WI38 (cell line): ENCODE data around the gene BABAM2.

ENCODE experiments used
- H3K4me3 ChIP-seq: 2 replicates; pipeline ENCODE4 v1.5.1; 2011; ENCODE audit warnings: low read depth, mild to moderate bottlenecking, control low read depth, low read length
- CTCF ChIP-seq: IDR thresholded peaks from 2 replicates; pipeline ENCODE4 v1.5.1; 2012; ENCODE audit warnings: low read depth, mild to moderate bottlenecking, control low read depth, low read length

The BABAM2 gene

DNA sequence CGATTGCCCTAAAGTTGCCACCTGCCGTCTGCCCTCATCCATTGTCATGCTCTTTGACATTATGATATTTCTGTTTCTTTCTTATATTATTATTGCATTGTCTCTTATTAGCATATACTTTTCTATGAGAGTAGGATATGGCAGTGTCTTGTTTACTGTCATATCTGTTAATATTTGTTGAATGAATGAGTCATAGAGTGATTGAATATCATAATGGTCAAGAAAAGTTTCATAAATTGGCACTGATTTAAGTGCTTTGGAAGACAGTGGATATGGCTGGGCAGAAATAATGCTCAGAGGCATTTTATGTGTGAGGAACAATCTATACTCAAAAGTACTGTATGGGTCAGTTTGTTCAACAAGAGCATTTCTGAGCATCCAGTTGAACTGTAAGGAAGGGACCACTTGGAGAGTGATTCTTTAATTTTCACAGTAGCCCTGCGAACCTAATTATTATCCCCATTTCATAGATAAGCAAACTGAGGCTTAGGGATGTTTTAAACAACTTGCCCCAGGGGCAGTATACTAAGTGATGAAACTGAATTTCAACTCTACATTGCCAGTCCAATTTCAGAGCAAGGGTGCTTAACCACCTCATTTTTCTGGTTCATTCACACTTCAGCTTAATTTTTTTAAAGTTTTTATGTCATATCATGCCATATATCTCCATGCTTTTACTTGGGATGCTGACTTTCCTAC is 326.7 kb downstream of the BABAM2 start:
- H3K4me3 ChIP-seq: no peak overlapping the region

DNA sequence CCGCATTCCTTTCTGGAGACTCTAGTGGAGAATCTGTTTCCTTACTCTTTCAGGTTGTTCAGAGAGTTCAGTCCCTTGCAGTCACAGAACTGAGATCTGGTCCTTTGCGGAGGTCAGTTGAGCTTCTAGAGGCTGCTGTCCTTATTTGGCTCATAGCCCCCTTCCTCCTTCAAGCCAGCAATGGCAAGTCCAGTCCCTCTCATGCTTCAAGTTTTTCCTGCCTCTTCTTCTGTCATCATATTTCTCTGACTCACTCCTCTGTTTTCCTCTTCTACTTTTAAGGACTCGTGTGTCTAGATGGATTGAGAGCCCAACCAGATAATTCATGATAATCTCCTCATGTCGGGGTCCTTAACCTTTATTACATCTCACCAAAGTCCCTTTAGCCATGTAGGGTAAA is 328.6 kb downstream of the BABAM2 start:
- no peak for TF ChIP-seq CTCF
- H3K4me3 ChIP-seq: no peak overlapping the region

More for the DNA sequence above, 326.7 kb downstream of the BABAM2 start:
- TF ChIP-seq CTCF: no peak

DNA sequence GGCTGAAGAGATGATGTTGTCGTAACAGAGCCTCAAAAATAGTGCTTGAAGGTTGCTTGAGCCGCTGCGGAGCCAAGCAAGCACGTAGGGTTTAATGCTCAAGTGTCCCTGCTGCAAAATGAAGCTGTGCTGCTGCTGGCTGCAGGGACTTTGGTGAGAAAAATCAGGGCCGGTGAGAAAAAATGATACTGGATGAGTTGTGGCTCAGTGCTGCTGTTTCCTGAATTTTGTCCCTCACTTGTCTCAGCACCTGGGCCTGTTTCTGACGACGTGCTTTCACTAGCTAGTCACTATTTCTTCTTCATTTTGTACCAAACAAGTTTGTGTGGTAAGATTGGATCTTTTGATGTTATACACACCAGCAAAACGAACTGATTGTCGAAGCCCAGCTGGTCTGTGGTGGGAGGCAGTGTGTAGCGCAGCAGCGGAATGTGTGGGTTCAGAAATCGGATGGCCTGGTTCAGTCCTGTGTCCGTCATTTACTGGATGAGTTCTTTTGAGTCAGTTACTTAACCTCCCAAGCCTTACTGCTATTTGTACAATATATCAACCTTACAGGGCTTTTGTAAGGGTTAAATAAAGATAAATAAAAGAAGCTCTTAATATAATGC is 329.3 kb downstream of the BABAM2 start:
- no peak for TF ChIP-seq CTCF
- H3K4me3 ChIP-seq: no peak overlapping the region

GRCh38 chr2:28224648-28225472 is 334.3 kb downstream of the BABAM2 start:
- no peak overlapping the region for H3K4me3 ChIP-seq
- TF ChIP-seq CTCF: no peak

DNA sequence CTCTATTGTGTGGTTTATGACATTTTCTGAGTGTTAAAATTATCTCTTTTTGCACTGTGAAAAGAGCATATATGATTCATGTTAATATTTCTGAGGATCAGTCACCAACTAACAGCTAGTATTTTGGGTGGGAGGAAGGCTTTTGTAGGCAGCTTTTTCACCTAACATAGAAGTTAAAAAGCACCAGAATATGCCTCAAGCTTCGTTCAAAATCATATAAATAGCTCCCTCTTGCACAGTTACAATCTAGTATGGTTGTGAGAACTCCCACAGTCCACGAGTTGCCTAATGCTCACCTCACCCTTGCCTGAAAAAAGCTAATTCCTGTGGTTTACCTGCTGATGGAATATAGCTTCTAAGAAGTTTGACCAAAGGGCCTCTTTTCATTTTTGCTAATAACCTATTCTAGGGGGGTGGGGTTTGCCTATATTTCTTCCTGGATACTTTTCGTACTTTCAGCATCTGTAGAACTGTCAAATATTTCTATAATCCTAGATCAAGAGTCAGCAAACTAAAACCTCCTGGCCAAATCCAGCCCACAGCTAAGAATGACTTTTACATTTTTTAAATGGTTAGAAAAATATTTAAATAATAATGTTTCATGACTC is 335.0 kb downstream of the BABAM2 start:
- no peak overlapping the region for H3K4me3 ChIP-seq
- no peak for TF ChIP-seq CTCF

- H3K4me3 ChIP-seq: no peak overlapping the region
- TF ChIP-seq CTCF: no peak
Measured at GRCh38 chr2:28226558-28226957, 336.0 kb downstream of the BABAM2 start.
